C4-2B (cell line): ENCODE data around the gene LTF.

ENCODE experiments used
- CTCF ChIP-seq: fragments of 450-650 bp; conservative IDR thresholded peaks from 2 replicates; pipeline ENCODE4 v1.5.1; 2017; ENCODE audit warnings: mild to moderate bottlenecking
- ZFX ChIP-seq: fragments of 450-650 bp; IDR thresholded peaks from 2 replicates; pipeline ENCODE4 v1.6.1; 2017

- TF ChIP-seq CTCF (no peak), ZFX (no peak)
Observed at GRCh38 chr3:46477145-46477544, 12.4 kb upstream of the LTF start.
